Measurements from ENCODE around the gene NOTUM.
"Not testable (repeated sequence)": the region's sequence is repeated elsewhere in the genome, so short reads cannot be mapped to it uniquely, and the experiment has no call there.

Gene NOTUM

GRCh38 chr17:81956607-81957589 is 4.1 kb downstream of the NOTUM start:
- DNase-seq: no peak

- no peak for DNase-seq
Measured at GRCh38 chr17:81955756-81956544, 5.0 kb downstream of the NOTUM start.

GRCh38 chr17:81955058-81955681 is 5.8 kb downstream of the NOTUM start:
- no peak for DNase-seq

- DNase-seq: no peak
Measured at GRCh38 chr17:81954131-81955057, 6.6 kb downstream of the NOTUM start.

- not testable (repeated sequence) for DNase-seq
Measured at GRCh38 chr17:81953443-81953842, 7.5 kb downstream of the NOTUM start.

GRCh38 chr17:81952792-81953228 is 8.2 kb downstream of the NOTUM start:
- DNase-seq: no peak

GRCh38 chr17:81951785-81952684 is 9.0 kb downstream of the NOTUM start:
- no peak for DNase-seq

- DNase-seq: no peak
Measured at GRCh38 chr17:81950501-81950900, 10.5 kb downstream of the NOTUM start.

- no peak for DNase-seq
Measured at GRCh38 chr17:81948635-81949378, 12.2 kb downstream of the NOTUM start.

GRCh38 chr17:81947189-81947588 is 13.8 kb downstream of the NOTUM start, which contains the start of gene MYADML2:
MYADML2 (minus strand) TSS chr17:81947233; CDS start chr17:81941741, 5,492 bp downstream.
- no peak for DNase-seq

- no peak for DNase-seq
Measured at GRCh38 chr17:81944858-81945257, 16.1 kb downstream of the NOTUM start.

GRCh38 chr17:81942167-81942553 is 18.8 kb downstream of the NOTUM start:
- no peak for DNase-seq

GRCh38 chr17:81941484-81942166 is 19.4 kb downstream of the NOTUM start:
- DNase-seq: peak; percentile 62

- DNase-seq: peak; percentile 19
Measured at GRCh38 chr17:81940538-81941483, 20.2 kb downstream of the NOTUM start.

- peak; percentile 43 for DNase-seq
Measured at GRCh38 chr17:81939881-81940385, 21.1 kb downstream of the NOTUM start.

- DNase-seq: peak; percentile 18
Measured at GRCh38 chr17:81939218-81939617, 21.8 kb downstream of the NOTUM start.

- no peak for DNase-seq
Measured at GRCh38 chr17:81935709-81936084, 25.3 kb downstream of the NOTUM start.
